Measurements from ENCODE around the gene FRMD5. TPM values are rescaled to one million over a fixed set of nuclear protein-coding genes. Genes with fewer than 3 reads are reported as not detected.

Gene FRMD5
- total and polyA plus RNA-seq, 2 experiments from 2014 or later = 5.9 to 10.1 TPM

- TF ChIP-seq, protein P1, sequence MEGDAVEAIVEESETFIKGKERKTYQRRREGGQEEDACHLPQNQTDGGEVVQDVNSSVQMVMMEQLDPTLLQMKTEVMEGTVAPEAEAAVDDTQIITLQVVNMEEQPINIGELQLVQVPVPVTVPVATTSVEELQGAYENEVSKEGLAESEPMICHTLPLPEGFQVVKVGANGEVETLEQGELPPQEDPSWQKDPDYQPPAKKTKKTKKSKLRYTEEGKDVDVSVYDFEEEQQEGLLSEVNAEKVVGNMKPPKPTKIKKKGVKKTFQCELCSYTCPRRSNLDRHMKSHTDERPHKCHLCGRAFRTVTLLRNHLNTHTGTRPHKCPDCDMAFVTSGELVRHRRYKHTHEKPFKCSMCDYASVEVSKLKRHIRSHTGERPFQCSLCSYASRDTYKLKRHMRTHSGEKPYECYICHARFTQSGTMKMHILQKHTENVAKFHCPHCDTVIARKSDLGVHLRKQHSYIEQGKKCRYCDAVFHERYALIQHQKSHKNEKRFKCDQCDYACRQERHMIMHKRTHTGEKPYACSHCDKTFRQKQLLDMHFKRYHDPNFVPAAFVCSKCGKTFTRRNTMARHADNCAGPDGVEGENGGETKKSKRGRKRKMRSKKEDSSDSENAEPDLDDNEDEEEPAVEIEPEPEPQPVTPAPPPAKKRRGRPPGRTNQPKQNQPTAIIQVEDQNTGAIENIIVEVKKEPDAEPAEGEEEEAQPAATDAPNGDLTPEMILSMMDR (conservative IDR thresholded peaks at IDR 0.05; ENCODE audit: low read depth in 2 of 2) = no peak
- TF ChIP-seq STAT1 (IDR thresholded peaks at IDR 0.05; ENCODE audit: unreplicated experiment) (no peak), ZNF114 (CRISPR knock-in tag; IDR thresholded peaks at IDR 0.05) (no peak), REST (IDR thresholded peaks at IDR 0.05; ENCODE audit: unreplicated experiment) (no peak), NANOG (IDR thresholded peaks at IDR 0.05; ENCODE audit: borderline replicate concordance) (no peak), ETS1 (IDR thresholded peaks at IDR 0.05) (no peak), CREB1 (CRISPR knock-in tag; IDR thresholded peaks at IDR 0.05; ENCODE audit: low read depth) (no peak), POLR2AphosphoS5 (IDR thresholded peaks at IDR 0.05; ENCODE audit: low read depth) (no peak), ZNF331 (CRISPR knock-in tag; IDR thresholded peaks at IDR 0.05; ENCODE audit: low read depth) (no peak), ZNF462 (CRISPR knock-in tag; IDR thresholded peaks at IDR 0.05) (no peak), EZH2 (IDR thresholded peaks at IDR 0.05; ENCODE audit: low read depth, unreplicated experiment) (no peak)
- H3K4me1 ChIP-seq (ENCODE audit: insufficient read depth) = no peaks in the 10 kb centered on the region
- Mint-ChIP-seq H3K4me3 (no peak overlapping the region), H3K36me3 (ENCODE audit: low read depth) (peaks cover 31% of the 10 kb centered on the region; the same call in 2 of the 3 replicates), H3K27ac (no peak overlapping the region), H3K9me3 (no peaks in the 10 kb centered on the region; the same call in 2 of the 3 replicates), H3K4me1 (no peaks in the 10 kb centered on the region), H3K27me3 (ENCODE audit: insufficient read depth, low read depth, poor library complexity) (peaks cover 4% of the 10 kb centered on the region)
- H3K36me3 ChIP-seq (ENCODE audit: insufficient read depth) = peaks cover 17% of the 10 kb centered on the region
- no peaks in the 10 kb centered on the region for H3F3A ChIP-seq (replicated peaks; ENCODE audit: low read depth)
- H2AFZ ChIP-seq = no peak overlapping the region
- no peaks in the 10 kb centered on the region for H3K27me3 ChIP-seq (ENCODE audit: insufficient read depth)
- no peaks in the 10 kb centered on the region for H3K79me2 ChIP-seq (replicated peaks; ENCODE audit: insufficient read depth)
- H3K27ac ChIP-seq (ENCODE audit: low read depth) = no peak overlapping the region
- no peaks in the 10 kb centered on the region for H3K9me2 ChIP-seq (ENCODE audit: insufficient read depth)
- no peak overlapping the region for H3K4me3 ChIP-seq
- ATAC-seq = no peak
- H3K4me2 ChIP-seq = no peak overlapping the region
- 0 out of 2 replicates have a peak, but pooled peaks cover 3% of the 10 kb centered on the region for H4K20me1 ChIP-seq (replicated peaks; ENCODE audit: insufficient read depth)
- no peak for DNase-seq (ENCODE audit: low spot score)
These were observed 343.8 kb downstream of the FRMD5 start for GRCh38 chr15:43851251-43851650.

Measured in GM23338 (cell line).